Ovary (tissue), 9 donors: Measurements from ENCODE around the gene PTPN13. TPM values are rescaled to one million over a fixed set of nuclear protein-coding genes. Genes with fewer than 3 reads are reported as not detected.

Source experiments
- DNase-seq, 5 donors: peaks; one replicate each; pipeline ENCODE4 v3.0.0-alpha.2; 2019 to 2020
- H3K27ac ChIP-seq, 2 donors: fragments of 200-600 bp; one replicate each; pipeline versions ENCODE4 v1.5.1 to v1.8.0; 2019 to 2022
- H3K27me3 ChIP-seq: fragments of 200-600 bp; one replicate; pipeline ENCODE4 v1.8.0; 2022
- H3K36me3 ChIP-seq: fragments of 200-600 bp; sonication (generic); one replicate; pipeline ENCODE4 v1.5.1; 2019
- H3K4me1 ChIP-seq: one replicate; pipeline ENCODE4 v1.8.1; 2013; ENCODE audit warnings: mild to moderate bottlenecking, moderate library complexity; ENCODE audit not compliant: insufficient read depth
- H3K4me3 ChIP-seq: fragments of 200-600 bp; sonication (generic); one replicate; pipeline ENCODE4 v1.5.1; 2017
- H3K9me3 ChIP-seq, 2 donors: fragments of 200-600 bp in 1 of 2; sonication (generic) in 1 of 2; one replicate each; pipeline versions ENCODE4 v1.5.1 to v1.8.1; 2013 to 2019; ENCODE audit warnings: mild to moderate bottlenecking in 1 of 2, moderate library complexity in 1 of 2
- CTCF ChIP-seq, 3 donors: fragments of 450-650 bp in 2 of 3; fragments of 200-600 bp in 1 of 3; IDR thresholded peaks; one replicate each; pipeline versions ENCODE4 v1.5.1 to v1.8.0; 2016 to 2022; ENCODE audit warnings: antibody characterized with exemption in 3 of 3, mild to moderate bottlenecking in 1 of 3
- EP300 ChIP-seq: sonication (generic); formaldehyde crosslinking; IDR thresholded peaks from one replicate; pipeline ENCODE4 v1.6.1; 2017; ENCODE audit warnings: antibody characterized with exemption
- POLR2A ChIP-seq: fragments of 450-650 bp; IDR thresholded peaks from one replicate; pipeline ENCODE4 v1.6.1; 2017; ENCODE audit warnings: antibody characterized with exemption, mild to moderate bottlenecking, moderate library complexity
- WGBS, 3 donors: extraction: QIAGEN DNeasy Blood & Tissue Kit in 1 of 3; methylation state at CpG; one replicate each; pipeline versions ENCODE4 v1.1.5 to v1.1.7; 2013 to 2017; 5-methylcytosine and 5-hydroxymethylcytosine counted together
- intact Hi-C, 4 donors: fragments of 100-400 bp; cut with DNase I; formaldehyde crosslinking; loops; one replicate each; pipeline versions ENCODE4 v1.11.0 to v1.15.1; 2022 to 2023
- polyA plus RNA-seq, 2 donors: library from polyadenylated mRNA; stranded (reverse); fragments of 200-250 nt in 1 of 2; fragments of 350-450 nt in 1 of 2; fragmentation: Illumina TruSeq in 1 of 2; extraction: RNeasy Lipid Tissue Mini Kit (QIAGEN cat#74804) in 1 of 2; gene quantifications; one replicate each; pipeline ENCODE4 v1.2.3, GENCODE V29; 2013 to 2014
- total RNA-seq, 7 donors: library from RNA; depleted of rRNA in 2 of 7; stranded (reverse); fragments of >200 nt in 2 of 7; fragmentation: NEBNext Ultra II Directional in 3 of 7; extraction: Animal tissue kit (Norgen Biotek cat#: 25700) in 3 of 7; gene quantifications; one replicate each; pipeline versions ENCODE4 v1.1.0 to v1.2.4, GENCODE V29; 2016 to 2023
- donor health status: DM: no; HTN: no; CAD: no; lungs with moderate emphysema.
- donor health status: DM: no; HTN: no; CAD: no.
- donor health status: Bipolar disorder and iron deficiency.
- donor health status: DM: yes; HTN: yes; CAD: no.
- donor health status: DM: no; HTN: no; CAD: no.
- donor health status: DM: yes; HTN: yes; CAD: no.

PTPN13 gene
- total and polyA plus RNA-seq, 9 donors, result 17.0 to 73.4 (median 44.0) TPM

- Histone ChIP-seq H3K27me3 (no peaks in the 10 kb centered on the region), H3K36me3 (no peaks in the 10 kb centered on the region), H3K9me3 (no peaks in the 10 kb centered on the region), H3K4me3 (no peak overlapping the region), H3K27ac (no peak overlapping the region), H3K4me1 (peaks cover 2% of the 10 kb centered on the region)
- 90 to 98% (median 95%) methylated on average over 3 of the region's 3 CpGs for WGBS, 3 donors
- TF ChIP-seq EP300 (no peak), POLR2A (no peak), CTCF (IDR thresholded peaks at IDR 0.05) (no peak)
- DNase-seq, result no peak
- intact Hi-C loops, result no loop called here
These were observed 63.8 kb downstream of the PTPN13 start for GRCh38 chr4:86657910-86658309.

- H3K9me3 ChIP-seq, result no peaks in the 10 kb centered on the region
- 72 to 86% (median 82%) methylated on average over 2 of the region's 2 CpGs for WGBS, 3 donors
- no peak overlapping the region for H3K4me3 ChIP-seq
- H3K36me3 ChIP-seq, result no peaks in the 10 kb centered on the region
- H3K27ac ChIP-seq, result no peak overlapping the region
- TF ChIP-seq EP300 (no peak), CTCF (IDR thresholded peaks at IDR 0.05) (no peak), POLR2A (no peak)
- intact Hi-C loops, result no loop called here
- H3K27me3 ChIP-seq, result no peaks in the 10 kb centered on the region
- no peak for DNase-seq
- peaks cover 2% of the 10 kb centered on the region for H3K4me1 ChIP-seq
These were observed 66.3 kb downstream of the PTPN13 start for GRCh38 chr4:86660401-86660800.

- no peak for DNase-seq
- no peak overlapping the region for H3K27ac ChIP-seq
- H3K9me3 ChIP-seq, result no peaks in the 10 kb centered on the region
- peaks cover 2% of the 10 kb centered on the region for H3K4me1 ChIP-seq
- H3K36me3 ChIP-seq, result no peaks in the 10 kb centered on the region
- no peaks in the 10 kb centered on the region for H3K27me3 ChIP-seq
- TF ChIP-seq POLR2A (no peak), CTCF (IDR thresholded peaks at IDR 0.05) (no peak), EP300 (no peak)
- no peak overlapping the region for H3K4me3 ChIP-seq
- intact Hi-C loops, result no loop called here
These were observed 66.9 kb downstream of the PTPN13 start for GRCh38 chr4:86661006-86661405.

- 93 to 94% (median 93%) methylated on average over 1 of the region's 1 CpG for WGBS, 3 donors
- intact Hi-C loops, result no loop called here
- Histone ChIP-seq H3K4me3 (no peak overlapping the region), H3K9me3 (no peaks in the 10 kb centered on the region), H3K27ac (no peak overlapping the region), H3K4me1 (peaks cover 2% of the 10 kb centered on the region), H3K27me3 (no peaks in the 10 kb centered on the region), H3K36me3 (no peaks in the 10 kb centered on the region)
- TF ChIP-seq POLR2A (no peak), EP300 (no peak), CTCF (IDR thresholded peaks at IDR 0.05) (no peak)
- DNase-seq, result no peak
These were observed 67.3 kb downstream of the PTPN13 start for GRCh38 chr4:86661418-86661817.

- TF ChIP-seq EP300 (no peak), CTCF (IDR thresholded peaks at IDR 0.05) (no peak), POLR2A (no peak)
- no peak for DNase-seq
- peaks cover 2% of the 10 kb centered on the region for H3K4me1 ChIP-seq
- no peak overlapping the region for H3K27ac ChIP-seq
- intact Hi-C loops, result no loop called here
- 56 to 87% (median 77%) methylated on average over 1 of the region's 1 CpG for WGBS, 3 donors
- no peak overlapping the region for H3K4me3 ChIP-seq
- no peaks in the 10 kb centered on the region for H3K27me3 ChIP-seq
- no peaks in the 10 kb centered on the region for H3K36me3 ChIP-seq
- H3K9me3 ChIP-seq, result no peaks in the 10 kb centered on the region
These were observed 70.8 kb downstream of the PTPN13 start for GRCh38 chr4:86664959-86665358.
